GM21737 (cell line): ENCODE data around the gene FOXB2.
"Not testable (repeated sequence)": the region's sequence is repeated elsewhere in the genome, so short reads cannot be mapped to it uniquely, and the experiment has no call there.

Experiments used
- ATAC-seq: cut with Tn5 transposase; IDR thresholded peaks from one replicate; pipeline ENCODE4 v1.9.1; 2021; ENCODE audit warnings: mild to moderate bottlenecking, moderate library complexity; ENCODE audit not compliant: unreplicated experiment

The FOXB2 gene

DNA sequence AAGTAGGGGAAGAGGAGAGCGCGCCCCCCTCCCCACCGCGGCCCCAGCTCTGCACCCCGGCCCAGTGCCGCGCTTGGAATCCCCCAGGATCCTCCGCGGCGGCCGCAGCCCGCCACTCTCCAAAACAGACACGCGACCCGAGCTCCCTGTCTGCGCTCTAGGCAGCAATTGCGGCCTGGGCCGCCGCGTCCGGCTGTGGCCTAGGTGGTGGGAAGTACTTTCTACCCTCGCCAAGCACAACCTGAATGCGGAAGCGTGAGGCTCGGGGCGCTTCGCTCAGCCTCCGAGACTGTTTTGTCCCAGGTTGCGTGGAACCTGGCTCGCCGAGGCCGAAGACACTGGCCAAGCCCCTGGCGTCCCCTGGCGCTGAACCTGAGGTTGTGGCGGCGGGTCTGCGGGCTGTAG, 3.3 kb upstream of the FOXB2 start:
- no peak for ATAC-seq

DNA sequence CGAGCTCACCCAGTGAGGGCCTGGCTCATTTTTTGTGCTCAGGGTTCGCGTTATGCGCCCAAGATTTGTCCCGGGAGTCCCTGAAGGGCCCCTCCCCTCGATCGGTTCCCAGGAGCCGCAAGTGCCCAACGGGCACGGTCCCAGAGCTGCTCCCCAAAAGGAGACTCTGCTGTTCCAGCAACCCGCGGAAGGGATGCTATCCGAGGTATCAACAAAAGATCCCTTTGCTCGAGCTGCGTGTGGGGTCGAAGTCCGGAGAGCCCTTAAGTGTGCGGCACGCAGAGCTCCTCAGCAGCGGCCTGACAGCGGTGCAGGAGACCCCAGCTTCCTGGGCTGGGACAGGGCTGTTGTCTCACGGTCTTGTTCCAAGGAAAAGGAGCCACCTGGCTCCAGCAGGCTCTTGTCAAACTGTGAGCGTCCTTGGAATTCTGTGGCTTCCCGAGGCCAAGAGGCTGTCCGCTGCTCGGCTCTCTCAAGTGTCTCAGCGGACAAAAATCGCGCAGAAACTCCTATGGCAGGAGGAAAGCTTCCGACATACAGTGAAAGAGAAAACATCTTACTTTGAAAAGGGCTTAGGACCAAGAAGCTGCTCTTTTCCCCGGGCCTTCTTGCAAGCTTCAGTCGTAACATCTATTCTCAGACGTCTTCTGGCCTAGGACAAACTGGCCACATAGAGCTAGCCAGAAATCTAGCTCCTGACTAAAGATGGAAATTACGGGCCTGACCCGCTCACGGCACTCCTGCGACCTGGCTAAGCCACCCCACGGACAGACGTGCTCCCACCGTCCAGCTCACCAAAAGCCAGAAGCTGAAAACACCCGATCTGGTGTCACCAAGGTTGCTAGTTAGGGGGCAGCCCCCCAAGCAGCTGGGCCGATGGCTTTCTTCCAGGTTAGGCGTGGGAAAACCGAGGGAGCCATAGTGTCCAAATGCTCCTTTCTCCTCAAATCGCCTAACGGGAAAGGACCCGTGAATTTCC, 2.6 kb upstream of the FOXB2 start:
- ATAC-seq: no peak

DNA sequence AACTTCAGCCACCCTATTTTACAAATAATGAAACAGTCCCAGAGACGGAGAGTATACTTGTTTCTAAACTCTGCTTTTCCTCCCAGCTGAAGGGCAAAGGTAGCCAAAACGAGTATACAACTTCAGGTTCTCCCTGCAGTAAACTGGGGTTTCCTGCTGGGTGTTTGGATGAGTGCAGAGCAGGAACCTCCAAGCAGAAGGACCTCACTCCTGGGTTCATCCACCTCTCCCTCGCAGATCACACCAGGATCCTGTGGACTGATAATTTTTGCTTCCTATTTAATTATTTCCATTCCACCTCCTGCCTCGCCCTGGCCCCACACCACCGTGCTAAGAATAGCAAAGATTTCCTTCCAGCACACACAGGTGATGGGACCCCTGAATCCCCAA, 2.0 kb upstream of the FOXB2 start:
- no peak for ATAC-seq

DNA sequence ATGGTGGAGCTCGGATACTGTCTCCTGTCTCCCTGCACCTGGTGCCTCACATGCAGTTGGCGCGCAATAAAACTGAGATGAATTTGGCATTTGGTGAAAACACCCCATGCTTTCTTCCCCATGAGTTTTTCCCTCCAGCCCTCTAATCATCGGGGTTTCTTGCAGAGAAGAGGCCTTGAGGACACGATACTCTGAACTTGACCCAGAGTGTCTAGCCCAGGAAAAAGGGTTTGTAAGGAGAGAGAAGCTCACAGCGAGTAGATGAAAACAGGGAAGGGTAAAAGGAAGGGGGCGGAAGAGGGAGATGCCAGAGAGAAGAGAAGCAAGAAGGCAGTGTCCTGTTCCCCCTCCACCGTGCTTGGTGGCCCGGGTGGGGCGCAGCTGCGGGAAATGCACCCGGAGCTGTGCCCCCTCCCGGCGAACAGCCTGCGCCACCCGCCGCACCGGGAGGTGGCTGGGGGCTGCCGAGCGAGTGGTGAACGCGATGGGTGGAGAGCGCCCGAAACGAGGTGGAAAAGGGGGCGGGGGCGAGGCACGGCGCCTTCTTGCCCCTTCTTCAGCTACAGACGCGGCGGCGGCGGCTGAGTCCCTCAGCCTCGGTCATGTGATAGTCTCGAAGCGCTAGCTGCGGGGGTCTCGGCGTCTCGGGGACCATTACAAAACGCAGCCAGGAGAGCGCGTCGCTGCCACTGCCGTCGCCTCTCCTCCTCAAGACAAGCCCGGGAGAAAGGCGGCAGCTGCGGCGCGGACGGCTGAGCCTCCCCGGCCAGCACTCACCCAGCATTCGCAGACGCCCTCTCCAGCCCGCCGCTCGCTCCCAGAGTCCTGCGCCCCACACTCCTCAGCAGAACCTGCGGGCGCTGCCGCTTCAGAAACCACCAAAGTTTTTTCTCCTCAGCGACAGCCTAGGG, 1.1 kb upstream of the FOXB2 start:
- no peak for ATAC-seq

DNA sequence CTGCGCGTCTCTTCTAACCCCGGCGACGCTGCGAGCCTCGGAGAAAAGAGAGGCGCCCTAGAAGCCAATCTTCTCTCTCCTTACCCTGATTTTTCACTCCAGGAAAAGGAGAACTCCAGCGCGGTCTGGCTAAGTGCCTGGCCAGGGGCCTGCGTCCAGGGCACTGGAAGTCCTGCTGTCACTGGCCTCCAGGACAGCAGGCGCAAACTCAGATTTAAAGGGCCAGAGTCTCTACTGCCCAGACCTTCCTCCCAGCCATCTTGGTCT, 553 bp upstream of the FOXB2 start:
- no peak for ATAC-seq

DNA sequence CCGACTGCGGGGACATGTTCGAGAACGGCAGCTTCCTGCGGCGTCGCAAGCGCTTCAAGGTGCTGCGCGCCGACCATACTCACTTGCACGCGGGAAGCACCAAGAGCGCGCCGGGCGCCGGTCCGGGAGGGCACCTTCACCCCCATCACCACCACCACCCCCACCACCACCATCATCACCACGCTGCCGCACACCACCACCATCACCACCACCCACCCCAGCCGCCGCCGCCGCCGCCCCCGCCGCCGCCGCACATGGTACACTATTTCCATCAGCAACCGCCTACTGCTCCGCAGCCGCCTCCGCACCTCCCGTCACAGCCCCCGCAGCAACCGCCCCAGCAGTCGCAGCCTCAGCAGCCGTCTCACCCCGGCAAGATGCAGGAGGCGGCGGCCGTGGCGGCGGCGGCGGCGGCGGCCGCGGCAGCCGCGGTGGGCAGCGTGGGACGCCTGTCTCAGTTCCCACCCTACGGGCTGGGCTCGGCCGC, 514 bp downstream of the FOXB2 start:
- ATAC-seq: no peak

DNA sequence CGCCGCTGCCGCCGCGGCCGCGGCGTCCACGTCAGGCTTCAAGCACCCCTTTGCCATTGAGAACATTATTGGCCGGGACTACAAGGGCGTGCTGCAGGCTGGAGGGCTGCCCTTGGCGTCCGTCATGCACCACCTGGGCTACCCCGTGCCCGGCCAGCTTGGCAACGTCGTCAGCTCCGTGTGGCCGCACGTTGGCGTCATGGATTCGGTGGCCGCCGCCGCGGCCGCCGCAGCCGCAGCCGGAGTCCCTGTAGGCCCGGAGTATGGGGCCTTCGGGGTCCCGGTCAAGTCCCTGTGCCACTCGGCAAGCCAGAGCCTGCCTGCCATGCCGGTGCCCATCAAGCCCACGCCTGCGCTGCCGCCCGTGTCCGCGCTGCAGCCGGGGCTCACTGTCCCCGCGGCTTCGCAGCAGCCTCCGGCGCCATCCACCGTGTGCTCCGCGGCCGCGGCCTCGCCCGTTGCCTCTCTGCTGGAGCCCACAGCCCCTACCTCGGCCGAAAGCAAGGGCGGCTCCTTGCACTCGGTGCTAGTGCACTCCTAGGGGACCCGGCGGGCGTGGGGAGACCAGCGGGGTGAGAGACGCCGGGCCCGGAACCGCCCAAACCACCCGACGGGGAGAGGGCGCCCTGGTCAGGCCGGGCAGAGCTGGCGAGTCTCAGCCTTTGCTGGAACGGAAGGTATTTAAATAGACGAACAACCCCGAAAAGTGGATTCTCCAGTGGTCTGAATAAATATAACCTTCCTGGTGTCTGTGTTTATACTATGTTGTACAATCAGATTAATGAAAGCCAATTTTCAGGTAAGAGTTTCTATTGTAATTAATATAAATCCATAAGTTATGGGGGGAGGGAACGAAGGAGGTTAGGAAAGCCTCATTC, 1.2 kb downstream of the FOXB2 start:
- no peak for ATAC-seq

DNA sequence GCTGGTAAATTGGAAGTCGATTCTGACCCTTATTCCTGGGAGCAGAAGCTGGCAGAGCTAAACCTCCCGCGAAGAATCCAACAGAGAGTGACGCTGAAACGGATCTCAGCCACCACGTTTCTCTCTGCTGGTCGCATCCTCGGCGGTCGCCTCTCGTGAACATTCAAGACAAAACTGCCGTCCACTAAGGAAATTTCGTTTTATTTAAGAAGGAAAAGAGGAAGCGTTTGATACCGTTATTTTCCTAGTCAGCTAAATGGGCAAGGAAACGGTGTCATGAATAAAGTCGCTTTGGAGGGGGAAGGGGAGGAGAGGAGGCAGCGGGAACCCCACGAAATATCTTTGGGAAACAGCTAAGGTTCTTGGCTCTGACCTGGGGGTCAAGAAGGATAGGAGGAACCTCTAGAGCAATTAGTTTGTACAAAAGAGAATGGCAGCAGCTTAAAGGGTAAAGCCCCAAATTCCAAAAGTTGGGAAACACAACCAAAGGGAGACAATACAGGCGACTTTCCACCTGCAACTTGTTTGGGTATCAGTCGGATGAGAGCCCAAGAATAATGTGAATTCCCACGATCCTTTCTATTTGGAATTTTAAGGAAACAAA, 1.9 kb downstream of the FOXB2 start:
- ATAC-seq: no peak

DNA sequence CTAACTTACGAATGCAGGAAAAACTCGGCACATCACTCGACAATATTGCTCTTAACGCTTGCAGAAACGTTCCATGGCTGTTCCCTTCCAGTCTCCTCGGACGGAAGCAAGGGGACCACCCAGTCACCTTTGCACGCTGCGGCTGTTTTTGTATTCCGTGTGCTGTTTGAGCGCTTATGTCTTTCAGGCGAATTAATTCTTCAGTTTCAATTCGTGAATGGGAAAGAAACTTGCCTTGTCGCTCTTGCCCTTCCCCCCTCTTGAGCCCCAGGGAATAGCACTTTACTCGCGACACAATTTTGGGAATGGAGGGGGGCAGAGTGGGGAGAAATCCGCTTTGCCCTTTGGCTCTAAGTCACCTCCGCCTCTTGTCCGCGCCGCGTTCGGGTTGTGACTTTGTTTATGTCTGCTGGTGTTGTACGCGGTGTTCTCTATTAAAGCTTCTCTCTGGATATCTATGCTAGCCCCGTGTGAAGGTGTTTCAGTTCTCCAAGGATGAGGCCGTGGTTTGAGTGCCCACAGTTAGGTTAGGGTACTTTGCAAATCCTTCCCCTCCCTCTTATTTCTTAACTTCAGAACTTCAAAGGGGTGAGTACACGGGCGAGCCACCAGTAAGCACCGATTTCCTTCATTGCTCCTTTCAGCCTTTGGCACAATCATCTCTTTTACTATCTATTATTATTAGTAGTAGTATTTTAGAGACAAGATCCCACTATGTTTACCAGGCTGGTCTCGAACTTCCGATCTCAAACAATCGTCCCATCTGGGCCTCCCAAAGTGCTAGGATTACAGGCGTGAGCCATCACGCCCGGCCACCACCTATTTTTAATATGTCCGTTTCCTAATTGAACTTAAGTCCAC, 2.7 kb downstream of the FOXB2 start:
- no peak for ATAC-seq

DNA sequence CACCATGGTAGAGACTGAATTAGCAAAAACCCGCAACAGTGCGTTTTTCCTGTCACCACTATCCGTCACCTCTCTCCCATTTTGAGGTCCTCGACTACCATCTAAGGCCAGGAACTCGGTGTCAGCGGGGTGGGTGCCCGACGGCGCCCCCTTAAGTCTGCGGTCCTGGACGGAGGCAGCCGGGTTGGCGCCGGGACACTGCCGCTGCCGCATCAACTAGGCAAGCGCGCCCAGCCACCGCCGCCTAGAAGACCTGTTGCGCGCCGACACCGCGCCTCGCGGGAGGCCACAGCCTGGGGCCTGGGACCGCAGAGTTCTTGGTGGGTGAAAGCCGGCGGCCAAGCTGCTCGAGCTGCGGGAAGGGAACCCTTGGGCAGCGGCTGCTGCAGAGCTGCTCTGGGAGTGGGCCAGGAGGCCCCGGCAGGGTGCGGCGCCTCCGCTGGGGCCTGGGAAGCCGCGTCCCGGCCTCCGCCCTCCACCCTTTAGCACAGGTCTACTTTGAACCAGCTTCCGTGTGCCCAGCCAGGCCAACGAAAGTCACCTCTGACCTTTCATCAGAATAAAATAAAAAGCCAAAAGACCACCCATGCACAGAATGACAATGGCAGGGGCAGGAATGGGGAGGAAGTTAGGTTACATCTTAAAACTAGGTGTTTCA, 3.5 kb downstream of the FOXB2 start:
- no peak for ATAC-seq

DNA sequence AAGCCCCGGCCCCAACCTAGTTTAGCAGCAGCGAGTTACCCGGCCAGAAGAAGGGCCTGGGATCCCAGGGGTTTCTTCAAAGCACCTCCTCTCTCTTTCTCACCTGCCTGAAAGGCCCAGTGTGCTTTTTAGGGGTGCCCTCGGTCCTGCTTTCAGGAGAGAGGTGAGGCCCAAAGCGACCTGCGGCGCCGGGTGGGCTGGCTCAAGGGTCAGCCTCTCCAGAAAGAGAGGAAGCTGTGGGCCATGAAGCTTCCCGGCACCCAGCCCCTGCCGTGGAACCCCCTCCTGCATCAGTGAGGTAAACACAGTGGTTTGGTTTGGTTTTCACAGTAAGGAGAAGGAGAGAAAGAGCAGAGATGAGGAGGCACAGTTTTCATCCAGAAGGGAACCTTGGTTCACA, 4.3 kb downstream of the FOXB2 start:
- ATAC-seq: no peak

DNA sequence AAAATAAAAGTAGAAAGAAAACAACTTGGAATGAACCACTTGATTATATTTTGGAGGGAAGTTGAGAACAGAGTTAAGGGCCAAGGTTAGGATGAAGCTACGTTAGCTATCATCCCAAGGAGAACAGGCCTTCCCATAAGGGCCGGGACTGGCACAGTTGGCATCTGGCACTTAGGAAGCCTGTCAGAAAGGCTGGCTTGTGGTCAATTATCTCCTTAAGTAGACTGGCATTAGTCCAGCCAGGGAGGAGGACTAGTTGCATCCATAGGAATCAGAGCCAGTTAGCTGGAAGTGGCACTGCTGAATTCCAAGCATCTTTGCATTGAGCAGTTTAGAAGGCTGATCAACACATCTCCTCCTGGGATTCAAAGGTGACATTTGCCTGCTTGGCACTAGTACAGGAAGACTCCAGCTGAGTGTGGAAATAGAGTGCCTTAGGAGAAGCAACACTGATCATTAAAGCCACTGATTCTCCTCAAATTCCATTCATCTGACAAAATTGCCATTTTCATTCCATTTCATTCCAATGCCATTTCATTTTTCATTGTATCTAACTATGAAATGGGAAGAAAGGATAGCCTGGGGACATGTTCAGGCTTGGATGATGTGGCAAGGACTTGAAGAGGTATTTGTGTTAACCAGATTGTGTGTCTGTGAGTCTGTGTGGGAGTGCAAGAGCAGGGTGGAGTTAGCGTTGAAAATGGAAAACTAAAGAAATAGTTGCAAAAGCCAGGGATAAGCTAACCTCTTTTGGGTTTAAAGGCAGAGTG, 5.5 kb downstream of the FOXB2 start:
- no peak for ATAC-seq

DNA sequence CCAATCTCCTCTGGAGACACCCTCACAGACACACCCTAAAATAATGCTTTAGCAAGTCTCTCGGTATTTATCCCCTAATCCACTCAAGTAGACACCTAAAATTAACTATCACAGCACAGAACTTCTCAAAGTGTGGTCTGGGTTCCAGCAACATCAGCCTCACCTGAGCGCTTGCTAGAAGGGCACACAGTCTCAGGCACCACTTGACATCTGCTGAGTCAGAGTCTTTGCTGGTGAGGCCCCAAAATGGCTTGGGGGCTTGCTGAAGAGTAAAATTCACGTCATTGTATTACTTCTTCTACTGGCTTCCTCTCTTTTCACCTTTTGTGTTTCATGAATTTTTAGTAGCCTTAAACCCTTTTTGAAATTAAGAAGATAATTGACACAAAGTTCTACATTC, 9.0 kb downstream of the FOXB2 start:
- no peak for ATAC-seq

DNA sequence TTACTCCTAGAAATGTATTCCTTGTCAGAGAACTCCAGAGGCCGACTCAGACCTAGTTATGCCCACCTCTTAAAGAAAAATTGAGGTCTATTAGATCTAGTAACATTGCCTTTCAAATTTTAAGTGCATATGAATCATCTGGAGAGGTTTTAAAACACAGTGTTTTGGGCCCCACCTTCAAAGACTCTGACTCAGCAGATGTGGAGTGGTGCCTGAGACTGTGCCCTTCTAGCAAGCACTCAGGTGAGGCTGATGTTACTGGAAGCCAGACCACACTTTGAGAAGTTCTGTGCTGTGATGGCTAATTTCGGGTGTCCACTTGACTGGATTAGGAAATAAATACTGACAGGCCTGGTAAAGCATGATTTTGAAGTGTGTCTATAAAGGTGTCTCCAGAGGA, 10.6 kb downstream of the FOXB2 start:
- ATAC-seq: no peak

DNA sequence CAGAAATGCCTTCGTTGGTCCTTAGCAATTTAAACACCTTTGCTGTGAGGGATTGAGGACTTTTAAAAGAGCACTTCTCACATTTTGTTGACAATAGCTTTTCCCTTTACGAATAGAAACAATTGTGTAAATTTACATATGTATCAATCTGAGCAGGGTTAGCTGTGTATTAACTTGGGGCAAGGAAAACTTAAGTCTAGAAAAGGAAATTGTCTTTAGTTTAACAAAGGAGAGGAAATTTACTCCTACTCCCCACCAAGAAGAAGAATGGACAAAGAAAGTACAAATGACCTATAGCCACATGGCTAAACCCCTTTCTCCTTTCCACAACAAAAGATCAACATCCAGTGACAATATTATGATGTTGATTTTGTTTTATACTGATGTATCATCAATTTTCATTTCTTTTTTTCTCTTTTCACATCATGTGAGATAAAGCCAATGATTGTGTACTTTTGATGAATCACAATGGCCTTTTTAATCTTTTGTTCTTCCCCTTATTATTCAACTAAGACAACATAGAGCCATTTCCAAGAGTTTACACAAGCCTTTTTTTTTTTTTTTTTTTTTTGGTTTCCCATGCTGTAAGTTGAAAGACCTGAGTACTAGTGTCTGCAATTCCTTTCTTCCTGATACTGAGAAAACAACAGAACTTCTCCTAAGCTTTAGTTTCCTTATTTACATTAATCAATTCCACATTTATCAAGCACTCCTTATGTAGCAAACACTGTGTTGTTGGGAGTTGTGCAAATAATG, 19.0 kb downstream of the FOXB2 start:
- ATAC-seq: no peak

DNA sequence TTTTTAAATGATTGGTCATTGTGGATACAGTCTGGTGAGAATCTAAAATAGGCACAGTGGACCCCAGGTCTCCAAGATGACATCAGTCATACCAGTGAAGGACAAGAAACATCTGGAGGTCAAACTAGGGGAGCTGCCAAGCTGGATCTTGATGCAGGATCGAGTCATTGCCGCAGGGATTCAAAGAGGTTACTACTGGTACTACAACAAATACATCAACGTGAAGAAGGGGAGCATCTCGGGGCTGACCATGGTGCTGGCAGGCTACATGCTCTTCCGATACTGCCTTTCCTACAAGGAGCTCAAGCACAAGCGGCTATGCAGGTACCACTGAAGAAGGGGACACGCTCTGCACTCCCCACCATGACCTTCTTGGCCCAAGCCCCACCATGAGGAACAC, 20.9 kb downstream of the FOXB2 start:
- no peak for ATAC-seq

DNA sequence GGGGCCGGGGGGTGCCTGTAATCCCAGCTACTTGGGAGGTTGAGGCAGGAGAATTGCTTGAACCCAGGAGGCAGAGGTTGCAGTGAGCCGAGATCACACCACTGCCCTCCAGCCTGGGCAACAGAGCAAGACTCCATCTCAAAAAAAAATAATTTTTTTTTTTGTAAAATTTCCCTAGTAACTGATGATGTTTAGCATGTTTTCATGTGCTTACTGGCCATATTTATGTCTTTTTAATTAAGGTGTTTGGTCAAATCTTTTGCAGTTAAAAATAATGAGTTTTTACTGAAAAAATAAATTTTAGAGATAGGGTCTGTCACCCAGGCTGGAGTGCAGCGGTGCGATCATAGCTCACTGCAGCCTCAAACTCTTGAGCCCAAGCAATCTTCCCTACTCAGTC, 24.3 kb downstream of the FOXB2 start:
- not testable (repeated sequence) for ATAC-seq

DNA sequence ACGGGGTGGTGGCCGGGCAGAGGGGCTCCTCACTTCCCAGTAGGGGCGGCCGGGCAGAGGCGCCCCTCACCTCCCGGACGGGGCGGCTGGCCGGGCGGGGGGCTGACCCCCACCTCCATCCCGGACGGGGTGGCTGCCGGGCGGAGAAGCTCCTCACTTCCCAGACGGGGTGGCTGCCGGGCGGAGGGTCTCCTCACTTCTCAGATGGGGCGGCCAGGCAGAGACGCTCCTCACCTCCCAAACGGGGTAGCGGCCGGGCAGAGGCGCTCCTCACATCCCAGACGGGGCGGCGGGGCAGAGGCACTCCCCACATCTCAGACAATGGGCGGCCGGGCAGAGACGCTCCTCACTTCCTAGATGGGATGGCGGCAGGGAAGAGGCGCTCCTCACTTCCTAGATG, 41.2 kb downstream of the FOXB2 start:
- not testable (repeated sequence) for ATAC-seq
